Spleen (tissue), 7 donors: ENCODE results near the gene TRIM9.

ENCODE experiments used
- CTCF ChIP-seq, 11 experiments: fragments of 200-600 bp in 7 of 11; fragments of 450-650 bp in 4 of 11; sonication (generic) in 4 of 11; IDR thresholded peaks in 8 of 11; conservative IDR thresholded peaks in 3 of 11; 1 replicate in 7 of 11; 2 replicates in 4 of 11; pipeline versions ENCODE4 v1.4.0 to v1.8.0; 2016 to 2021; ENCODE audit warnings: antibody characterized with exemption in 11 of 11, inconsistent platforms in 4 of 11, mild to moderate bottlenecking in 1 of 11
- POLR2AphosphoS5 ChIP-seq, 3 donors: sonication (generic); formaldehyde crosslinking; IDR thresholded peaks; one replicate each; pipeline ENCODE4 v1.5.1; 2017; ENCODE audit warnings: antibody characterized with exemption in 3 of 3
- donor health status: DM: no; HTN: no; CAD: no; lungs with moderate emphysema.
- donor health status: DM: no; HTN: no; CAD: no.
- donor health status: DM: no; HTN: no; CAD: no.

- TF ChIP-seq CTCF (IDR thresholded peaks at IDR 0.05 in 8 of 11, conservative IDR thresholded peaks at IDR 0.05 in 3 of 11): no peak
- TF ChIP-seq POLR2AphosphoS5 (IDR thresholded peaks at IDR 0.05): no peak
Measured at GRCh38 chr14:51028361-51028760, 66.5 kb downstream of the TRIM9 start.
